Skeletal muscle tissue (tissue), 4 donors: ENCODE measurements around the gene A4GNT. TPM values are rescaled to one million over a fixed set of nuclear protein-coding genes. Genes with fewer than 3 reads are reported as not detected.
A peak's percentile ranks its signal among the peaks of the same experiment; 100 is the strongest.
"Not testable (repeated sequence)": the region's sequence is repeated elsewhere in the genome, so short reads cannot be mapped to it uniquely, and the experiment has no call there.

ENCODE experiments used
- H3K27ac ChIP-seq: one replicate; pipeline ENCODE4 v1.7.0; 2013; ENCODE audit warnings: mild to moderate bottlenecking, low read depth, low read length, inconsistent platforms
- H3K27me3 ChIP-seq, 3 donors: one replicate each; pipeline ENCODE4 v1.7.0; 2013; ENCODE audit warnings: low read length in 3 of 3; ENCODE audit not compliant: control insufficient read depth in 3 of 3, insufficient read depth in 3 of 3
- H3K36me3 ChIP-seq, 3 donors: one replicate each; pipeline ENCODE4 v1.7.0; 2013; ENCODE audit warnings: low read length in 3 of 3; ENCODE audit not compliant: control insufficient read depth in 3 of 3, insufficient read depth in 3 of 3
- H3K4me1 ChIP-seq, 3 donors: one replicate each; pipeline ENCODE4 v1.7.0; 2013; ENCODE audit warnings: low read length in 3 of 3, mild to moderate bottlenecking in 3 of 3; ENCODE audit not compliant: control insufficient read depth in 3 of 3, insufficient read depth in 3 of 3
- H3K4me3 ChIP-seq, 3 donors: one replicate each; pipeline ENCODE4 v1.7.0; 2013; ENCODE audit warnings: low read length in 3 of 3
- H3K9ac ChIP-seq, 3 donors: one replicate each; pipeline ENCODE4 v1.7.0; 2013; ENCODE audit warnings: low read length in 3 of 3, mild to moderate bottlenecking in 3 of 3, moderate library complexity in 2 of 3, low read depth in 1 of 3
- H3K9me3 ChIP-seq, 3 donors: one replicate each; pipeline ENCODE4 v1.7.0; 2013; ENCODE audit warnings: low read length in 3 of 3; ENCODE audit not compliant: control insufficient read depth in 3 of 3
- total RNA-seq: library from RNA; depleted of rRNA; stranded (reverse); fragments of >200 nt; gene quantifications from one replicate; pipeline ENCODE4 v1.2.3, GENCODE V29; 2014
- donor health status: Osteomylitis.

Gene A4GNT
- not detected for total RNA-seq

DNA sequence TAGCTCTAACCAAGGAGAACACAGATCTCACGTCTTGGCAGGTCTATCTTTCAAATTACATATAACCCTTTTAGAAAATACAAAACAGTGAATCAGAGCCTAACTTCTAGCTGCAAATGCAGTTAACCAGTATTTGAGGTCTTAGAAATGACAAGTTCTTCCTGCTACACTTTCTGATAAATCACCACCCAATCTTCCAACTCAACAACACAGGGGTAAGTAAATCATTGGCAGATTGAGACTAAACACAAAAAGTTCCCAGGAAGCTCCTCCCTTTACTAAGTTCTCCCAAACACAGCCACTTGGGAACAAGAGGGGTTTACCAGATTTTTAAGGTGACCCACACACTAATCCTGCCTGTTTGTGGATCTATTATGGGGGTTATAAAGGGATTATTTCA lies at the start of gene A4GNT:
TSS of gene A4GNT (minus strand) at position 152 of the 400 bp plus-strand sequence. CDS start 1,134 bp downstream, outside the sequence.
- Histone ChIP-seq H3K4me1 (no peaks in the 10 kb centered on the region), H3K9ac (no peak within 1 kb of the TSS), H3K36me3 (no peaks in the 10 kb centered on the region), H3K4me3 (no peak within 1 kb of the TSS), H3K27ac (no peak within 1 kb of the TSS), H3K9me3 (no peaks in the 10 kb centered on the region), H3K27me3 (no peaks in the 10 kb centered on the region)

DNA sequence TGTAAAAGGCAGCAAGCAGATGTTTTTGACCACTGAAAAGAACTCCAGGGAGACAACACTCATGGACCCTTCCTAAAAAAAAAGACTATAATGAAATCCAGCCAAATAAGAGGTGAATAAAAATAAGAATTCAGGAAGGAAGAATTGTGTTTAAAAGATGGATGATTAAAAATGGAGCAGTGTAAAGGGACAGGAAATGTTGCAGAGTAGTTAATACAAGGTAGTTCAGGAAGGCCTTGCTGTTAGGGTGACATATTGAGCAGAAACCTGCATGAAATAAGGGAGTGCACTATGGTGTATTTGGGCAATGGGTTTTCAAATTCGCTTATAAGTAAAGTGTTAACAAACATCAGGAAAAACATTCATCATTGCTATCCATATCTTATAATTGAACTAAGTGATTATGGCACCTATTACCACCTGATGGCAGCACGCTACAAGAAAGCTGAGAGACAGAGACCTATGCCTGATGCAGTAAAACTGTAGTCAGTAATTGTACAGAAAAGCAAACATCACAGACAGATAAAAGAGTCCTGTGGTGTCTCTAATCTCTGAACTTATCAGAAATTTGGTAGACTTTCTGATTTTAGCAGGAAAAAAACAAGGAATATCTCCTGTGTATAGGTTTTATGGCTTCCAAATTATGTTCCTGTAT lies 48.3 kb upstream of the A4GNT start:
- Histone ChIP-seq H3K9ac (no peak overlapping the region), H3K36me3 (no peaks in the 10 kb centered on the region), H3K27me3 (peaks cover 0 to 2% (median 0%) of the 10 kb centered on the region in 3 donors)

GRCh38 chr3:138174421-138175131 lies 42.4 kb upstream of the A4GNT start, which contains the start of gene DBR1:
TSS of gene DBR1 (minus strand) at chr3:138174921. CDS start at chr3:138174795, 126 bp downstream.
- peaks cover 4 to 6% (median 5%) of the 10 kb centered on the region in 3 donors for H3K4me1 ChIP-seq
- no peaks in the 10 kb centered on the region for H3K27me3 ChIP-seq
- peaks cover 2 to 7% (median 6%) of the 10 kb centered on the region in 3 donors for H3K36me3 ChIP-seq
- peak within 1 kb of the TSS; percentile 76 to 89 (median 84) for H3K9ac ChIP-seq
- no peaks in the 10 kb centered on the region for H3K9me3 ChIP-seq
- peak within 1 kb of the TSS; percentile 22 for H3K27ac ChIP-seq
- peak within 1 kb of the TSS; percentile 85 to 95 (median 91) for H3K4me3 ChIP-seq

More for the DNA sequence above, 48.3 kb upstream of the A4GNT start:
- H3K27ac ChIP-seq: no peak overlapping the region
- H3K4me1 ChIP-seq: no peaks in the 10 kb centered on the region
- H3K9me3 ChIP-seq: no peaks in the 10 kb centered on the region
- H3K4me3 ChIP-seq: no peak overlapping the region

GRCh38 chr3:138173769-138174420 lies 41.7 kb upstream of the A4GNT start:
- no peaks in the 10 kb centered on the region for H3K9me3 ChIP-seq
- H3K4me3 ChIP-seq: peak overlapping the region; percentile 85 to 95 (median 91)
- H3K4me1 ChIP-seq: peaks cover 4 to 6% (median 5%) of the 10 kb centered on the region in 3 donors
- H3K27me3 ChIP-seq: no peaks in the 10 kb centered on the region
- peak overlapping the region; percentile 76 to 89 (median 84) for H3K9ac ChIP-seq
- peaks cover 5 to 10% (median 9%) of the 10 kb centered on the region in 3 donors for H3K36me3 ChIP-seq
- peak overlapping the region; percentile 22 for H3K27ac ChIP-seq

DNA sequence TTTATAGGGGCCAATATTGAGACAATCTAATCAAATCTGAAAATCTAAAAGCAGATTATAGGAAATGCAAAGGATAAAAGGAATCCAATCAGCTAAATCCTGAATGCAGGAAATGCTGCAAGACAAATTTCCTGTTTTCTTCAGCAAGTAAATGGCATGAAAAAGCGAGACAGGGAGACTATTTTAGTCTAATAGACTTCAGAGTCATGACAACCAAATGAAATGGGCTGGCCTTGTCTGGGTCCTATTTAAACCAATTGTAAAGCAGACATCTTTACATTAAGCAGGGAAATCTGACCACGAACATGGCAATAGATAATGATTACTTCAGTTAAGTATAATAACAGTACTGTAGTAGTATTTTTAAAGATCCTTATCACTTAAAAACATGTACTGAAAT lies 40.4 kb upstream of the A4GNT start:
- H3K9ac ChIP-seq: no peak overlapping the region
- H3K4me1 ChIP-seq: peaks cover 4 to 6% (median 5%) of the 10 kb centered on the region in 3 donors
- no peak overlapping the region for H3K4me3 ChIP-seq
- no peak overlapping the region for H3K27ac ChIP-seq
- H3K36me3 ChIP-seq: peaks cover 7 to 13% (median 12%) of the 10 kb centered on the region in 3 donors
- no peaks in the 10 kb centered on the region for H3K27me3 ChIP-seq
- no peaks in the 10 kb centered on the region for H3K9me3 ChIP-seq

- H3K36me3 ChIP-seq: peaks cover 25 to 47% (median 43%) of the 10 kb centered on the region in 3 donors
- H3K9me3 ChIP-seq: no peaks in the 10 kb centered on the region
- H3K27ac ChIP-seq: no peak overlapping the region
- no peaks in the 10 kb centered on the region for H3K4me1 ChIP-seq
- no peak overlapping the region for H3K4me3 ChIP-seq
- no peak overlapping the region for H3K9ac ChIP-seq
- H3K27me3 ChIP-seq: no peaks in the 10 kb centered on the region
Measured at GRCh38 chr3:138165061-138165460, 32.9 kb upstream of the A4GNT start.

GRCh38 chr3:138157743-138158142 lies 25.6 kb upstream of the A4GNT start:
- Histone ChIP-seq H3K27me3 (no peaks in the 10 kb centered on the region), H3K4me1 (no peaks in the 10 kb centered on the region), H3K36me3 (peaks cover 2 to 14% (median 11%) of the 10 kb centered on the region in 3 donors), H3K27ac (no peak overlapping the region), H3K9me3 (no peaks in the 10 kb centered on the region), H3K4me3 (no peak overlapping the region), H3K9ac (no peak overlapping the region)

DNA sequence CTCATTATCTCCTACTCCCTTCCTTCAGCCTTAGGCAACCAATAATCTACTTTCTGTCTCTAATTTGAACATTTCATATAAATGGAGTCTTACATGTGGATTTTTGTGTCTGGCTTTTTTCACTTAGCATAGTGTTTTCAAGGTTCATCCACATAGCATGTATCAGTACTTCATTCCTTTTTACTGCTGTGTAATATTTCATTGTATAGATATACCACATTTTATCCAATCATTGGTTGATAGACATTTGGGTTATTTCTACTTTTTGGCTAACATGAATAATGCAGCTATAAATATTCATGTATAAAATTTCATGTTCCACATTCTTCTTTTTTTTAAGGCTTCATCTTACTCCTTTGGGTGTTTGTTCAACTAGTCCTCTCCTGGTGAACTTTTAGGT lies 22.3 kb upstream of the A4GNT start:
- no peaks in the 10 kb centered on the region for H3K27me3 ChIP-seq
- H3K27ac ChIP-seq: no peak overlapping the region
- no peak overlapping the region for H3K4me3 ChIP-seq
- no peak overlapping the region for H3K9ac ChIP-seq
- H3K4me1 ChIP-seq: no peaks in the 10 kb centered on the region
- H3K9me3 ChIP-seq: no peaks in the 10 kb centered on the region
- H3K36me3 ChIP-seq: no peaks in the 10 kb centered on the region

DNA sequence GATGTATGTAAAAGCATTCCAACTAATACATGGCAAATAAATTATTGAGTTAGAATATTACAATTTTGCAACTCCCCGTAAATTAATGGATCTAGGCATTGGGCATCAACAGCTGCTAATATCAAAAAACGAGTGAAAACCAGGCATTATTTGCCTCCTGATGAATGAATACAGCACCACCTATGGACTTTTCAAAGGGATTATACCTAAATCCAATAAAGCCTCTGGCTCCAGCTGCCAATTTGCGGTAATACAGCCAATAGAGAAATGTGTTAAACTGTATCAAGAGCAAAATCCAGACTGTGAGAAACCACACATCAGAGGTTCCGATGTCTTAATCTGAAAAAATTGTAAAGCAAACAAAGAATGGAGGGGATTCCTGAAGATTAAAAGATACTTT lies 16.3 kb upstream of the A4GNT start:
- Histone ChIP-seq H3K4me3 (no peak overlapping the region), H3K27ac (no peak overlapping the region), H3K36me3 (no peaks in the 10 kb centered on the region), H3K9ac (no peak overlapping the region), H3K4me1 (no peaks in the 10 kb centered on the region), H3K9me3 (no peaks in the 10 kb centered on the region), H3K27me3 (no peaks in the 10 kb centered on the region)

GRCh38 chr3:138142181-138142580 lies 10.0 kb upstream of the A4GNT start:
- not testable (repeated sequence) for H3K36me3 ChIP-seq, H3K27me3 ChIP-seq, H3K4me3 ChIP-seq, H3K9me3 ChIP-seq, H3K9ac ChIP-seq, H3K4me1 ChIP-seq, H3K27ac ChIP-seq
